H1 (cell line): ENCODE results near the gene GRIK4.

Source experiments
- BACH1 ChIP-seq: IDR thresholded peaks from 2 replicates; pipeline ENCODE4 v1.6.1; 2012; ENCODE audit warnings: low read length, improper control_type of control experiment
- EZH2 ChIP-seq: fragments of 200-600 bp; sonication (generic); IDR thresholded peaks from 2 replicates; pipeline ENCODE4 v1.7.1; 2012; ENCODE audit warnings: low read depth, mild to moderate bottlenecking, moderate library complexity, low read length, inconsistent platforms; ENCODE audit not compliant: severe bottlenecking

DNA sequence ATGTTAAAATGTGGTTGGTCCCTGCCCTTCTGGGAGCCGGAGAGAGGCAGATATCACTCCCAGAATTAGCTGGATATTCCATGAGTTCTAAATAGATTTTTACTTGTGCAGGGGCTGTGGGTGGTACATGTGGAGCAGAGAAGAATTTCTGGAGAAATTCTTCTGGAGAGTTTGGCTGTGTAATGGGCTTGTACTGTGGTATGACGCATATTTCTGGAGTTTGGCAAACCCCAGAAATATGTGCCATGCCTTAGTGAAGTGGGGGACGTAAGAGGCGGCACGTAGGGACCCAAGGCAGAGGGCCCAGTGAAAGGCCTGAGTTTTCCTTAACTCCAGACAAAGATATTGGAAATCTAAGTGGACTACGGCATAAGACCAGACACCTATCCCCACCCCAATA lies 461.1 kb downstream of the GRIK4 start:
- TF ChIP-seq BACH1 (no peak), EZH2 (no peak)
